NB4 (cell line): Measurements from ENCODE around the gene RAB24.
A peak's percentile ranks its signal among the peaks of the same experiment; 100 is the strongest.

Experiments
- DNase-seq: peaks from one replicate; pipeline ENCODE4 v3.0.0; 2010; ENCODE audit warnings: low read depth
- H3K4me3 ChIP-seq: one replicate; pipeline ENCODE4 v1.5.1; 2011; ENCODE audit warnings: mild to moderate bottlenecking, low read depth, low read length, moderate library complexity
- CTCF ChIP-seq: IDR thresholded peaks from one replicate; pipeline ENCODE4 v1.5.1; 2012; ENCODE audit warnings: low read depth, low read length
- MAX ChIP-seq: IDR thresholded peaks from 2 replicates; pipeline ENCODE4 v1.6.1; 2011; ENCODE audit warnings: low read depth, low read length
- MYC ChIP-seq: IDR thresholded peaks from 2 replicates; pipeline ENCODE4 v1.6.1; 2011; ENCODE audit warnings: low read depth, low read length
- POLR2A ChIP-seq: IDR thresholded peaks from 2 replicates; pipeline ENCODE4 v1.6.1; 2011; ENCODE audit warnings: mild to moderate bottlenecking; ENCODE audit not compliant: insufficient read length; ENCODE audit errors: extremely low read depth

Gene RAB24

GRCh38 chr5:177303121-177303924, at the start of gene RAB24, which contains the start of gene PRELID1:
RAB24 (minus strand) TSS chr5:177303719; CDS start chr5:177303288, 431 bp downstream.
PRELID1 (plus strand) TSS chr5:177303799; CDS start chr5:177303986, 187 bp downstream.
- peak; percentile 88 for TF ChIP-seq MAX
- TF ChIP-seq POLR2A: peak; percentile 71
- TF ChIP-seq MYC: peak; percentile 76
- TF ChIP-seq CTCF: no peak
- DNase-seq: peak; percentile 90
- H3K4me3 ChIP-seq: peak within 1 kb of the TSS; percentile 94

GRCh38 chr5:177353093-177353492, 49.6 kb upstream of the RAB24 start:
- DNase-seq: no peak
- TF ChIP-seq CTCF (no peak), MYC (no peak), POLR2A (no peak), MAX (no peak)
- H3K4me3 ChIP-seq: no peak overlapping the region

GRCh38 chr5:177351392-177352329, 48.1 kb upstream of the RAB24 start, which contains the start of gene LMAN2:
LMAN2 (minus strand) TSS chr5:177351668; CDS start chr5:177351647, 21 bp downstream.
- DNase-seq: peak; percentile 96
- peak within 1 kb of the TSS; percentile 100 for H3K4me3 ChIP-seq
- TF ChIP-seq MYC (no peak), CTCF (no peak), MAX (peak; percentile 6; the same call in 1 of the 2 replicates), POLR2A (peak; percentile 77)

- DNase-seq: no peak
- TF ChIP-seq CTCF (no peak), MAX (0 out of 2 replicates have a peak, but pooled peaks have one; percentile 22)
- peak overlapping the region; percentile 100 for H3K4me3 ChIP-seq
These were observed 47.4 kb upstream of the RAB24 start for GRCh38 chr5:177350776-177351391.

GRCh38 chr5:177349762-177350161, 46.2 kb upstream of the RAB24 start:
- no peak for DNase-seq
- H3K4me3 ChIP-seq: peak overlapping the region; percentile 100
- TF ChIP-seq MYC: no peak
- TF ChIP-seq MAX: no peak
- TF ChIP-seq POLR2A: no peak
- TF ChIP-seq CTCF: no peak
